Upper lobe of left lung (tissue), 4 donors: ENCODE data around the gene PTPRG.

Source experiments
- EP300 ChIP-seq, 4 donors: sonication (generic); formaldehyde crosslinking; IDR thresholded peaks; one replicate each; pipeline ENCODE4 v1.5.1; 2017; ENCODE audit warnings: antibody characterized with exemption in 4 of 4, control low read depth in 2 of 4
- POLR2A ChIP-seq, 4 donors: fragments of 450-650 bp; IDR thresholded peaks; one replicate each; pipeline ENCODE4 v1.5.1; 2016 to 2017; ENCODE audit warnings: antibody characterized with exemption in 4 of 4, mild to moderate bottlenecking in 2 of 4
- TF ChIP-seq, protein P1 (sequence below), 6 experiments: fragments of 450-650 bp in 4 of 6; fragments of 200-600 bp in 2 of 6; sonication (generic) in 2 of 6; IDR thresholded peaks; one replicate each; pipeline ENCODE4 v1.5.1; 2016 to 2019; ENCODE audit warnings: antibody characterized with exemption in 6 of 6

GRCh38 chr3:62332017-62332416 lies 770.6 kb downstream of the PTPRG start:
- TF ChIP-seq, protein P1, sequence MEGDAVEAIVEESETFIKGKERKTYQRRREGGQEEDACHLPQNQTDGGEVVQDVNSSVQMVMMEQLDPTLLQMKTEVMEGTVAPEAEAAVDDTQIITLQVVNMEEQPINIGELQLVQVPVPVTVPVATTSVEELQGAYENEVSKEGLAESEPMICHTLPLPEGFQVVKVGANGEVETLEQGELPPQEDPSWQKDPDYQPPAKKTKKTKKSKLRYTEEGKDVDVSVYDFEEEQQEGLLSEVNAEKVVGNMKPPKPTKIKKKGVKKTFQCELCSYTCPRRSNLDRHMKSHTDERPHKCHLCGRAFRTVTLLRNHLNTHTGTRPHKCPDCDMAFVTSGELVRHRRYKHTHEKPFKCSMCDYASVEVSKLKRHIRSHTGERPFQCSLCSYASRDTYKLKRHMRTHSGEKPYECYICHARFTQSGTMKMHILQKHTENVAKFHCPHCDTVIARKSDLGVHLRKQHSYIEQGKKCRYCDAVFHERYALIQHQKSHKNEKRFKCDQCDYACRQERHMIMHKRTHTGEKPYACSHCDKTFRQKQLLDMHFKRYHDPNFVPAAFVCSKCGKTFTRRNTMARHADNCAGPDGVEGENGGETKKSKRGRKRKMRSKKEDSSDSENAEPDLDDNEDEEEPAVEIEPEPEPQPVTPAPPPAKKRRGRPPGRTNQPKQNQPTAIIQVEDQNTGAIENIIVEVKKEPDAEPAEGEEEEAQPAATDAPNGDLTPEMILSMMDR (IDR thresholded peaks at IDR 0.05) = no peak
- TF ChIP-seq POLR2A (IDR thresholded peaks at IDR 0.05) = no peak
- no peak for TF ChIP-seq EP300 (IDR thresholded peaks at IDR 0.05)
